Right atrium auricular region (tissue), 2 donors: ENCODE data around the gene OSBPL8. TPM values are rescaled to one million over a fixed set of nuclear protein-coding genes. Genes with fewer than 3 reads are reported as not detected.
"Not testable (repeated sequence)": the region's sequence is repeated elsewhere in the genome, so short reads cannot be mapped to it uniquely, and the experiment has no call there.

Experiments used
- DNase-seq: peaks from one replicate; pipeline ENCODE4 v3.0.0-alpha.2; 2019; ENCODE audit warnings: low spot score
- H3K27ac ChIP-seq, 2 donors: fragments of 200-600 bp; sonication (generic); 1 replicate in 1 of 2; 2 replicates in 1 of 2; pipeline ENCODE4 v1.5.1; 2016 to 2019
- H3K27me3 ChIP-seq, 2 donors: fragments of 200-600 bp; sonication (generic); one replicate each; pipeline versions ENCODE4 v1.5.1 to v1.6.0; 2017 to 2019
- H3K36me3 ChIP-seq: fragments of 200-600 bp; sonication (generic); one replicate; pipeline ENCODE4 v1.5.1; 2016
- H3K4me1 ChIP-seq, 2 donors: fragments of 200-600 bp; sonication (generic); one replicate each; pipeline versions ENCODE4 v1.5.1 to v1.6.0; 2017 to 2019
- H3K4me3 ChIP-seq, 2 donors: fragments of 200-600 bp; sonication (generic); 1 replicate in 1 of 2; 2 replicates in 1 of 2; pipeline ENCODE4 v1.5.1; 2017 to 2019; ENCODE audit warnings: mild to moderate bottlenecking in 1 of 2, moderate library complexity in 1 of 2
- H3K9me3 ChIP-seq, 2 donors: fragments of 200-600 bp; sonication (generic); one replicate each; pipeline ENCODE4 v1.5.1; 2019
- CTCF ChIP-seq, 2 donors: fragments of 200-600 bp; sonication (generic); IDR thresholded peaks; one replicate each; pipeline ENCODE4 v1.5.1; 2019; ENCODE audit warnings: antibody characterized with exemption in 2 of 2
- total RNA-seq, 2 donors: library from RNA; depleted of rRNA; stranded (reverse); fragments of >200 nt; gene quantifications; one replicate each; pipeline ENCODE4 v1.1.0, GENCODE V29; 2016

Gene OSBPL8
- total RNA-seq, 2 donors from 2014 or later = 19.7 to 23.7 TPM

GRCh38 chr12:76375470-76375869 lies 184.1 kb downstream of the OSBPL8 start:
- H3K27me3 ChIP-seq = no peaks in the 10 kb centered on the region

DNA sequence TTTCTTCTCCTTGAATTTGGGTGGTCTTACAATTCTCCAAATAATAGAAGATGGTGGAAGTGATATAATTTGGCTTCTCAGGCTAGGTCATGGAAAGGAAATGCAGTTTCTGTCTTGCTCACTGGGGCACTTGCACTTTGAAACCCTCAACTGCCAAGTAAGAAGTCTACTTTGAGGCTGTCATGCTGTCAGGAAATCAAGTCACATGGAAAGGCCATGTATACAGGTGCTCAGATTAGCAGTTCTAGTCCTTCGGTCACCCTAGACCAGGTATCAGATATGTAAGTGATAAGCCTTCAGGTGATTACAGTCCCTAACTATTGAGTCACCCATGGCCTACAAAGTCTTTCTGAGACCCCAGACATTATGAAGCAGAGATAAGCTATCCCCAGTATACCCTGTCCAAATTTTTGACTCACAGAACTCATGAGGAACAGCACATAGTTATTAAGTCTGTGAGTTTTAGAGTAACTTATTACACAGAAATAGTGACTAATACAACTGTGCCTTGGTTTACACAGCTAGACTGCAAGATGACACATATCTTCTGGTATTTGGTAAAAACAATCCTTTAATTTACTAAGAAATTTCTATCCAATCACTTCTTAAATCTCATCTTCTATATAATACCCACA lies 185.1 kb downstream of the OSBPL8 start:
- peaks cover 24% of the 10 kb centered on the region for H3K36me3 ChIP-seq
- H3K4me3 ChIP-seq = no peak overlapping the region
- no peak for TF ChIP-seq CTCF (IDR thresholded peaks at IDR 0.05)
- DNase-seq = no peak
- no peaks in the 10 kb centered on the region for H3K9me3 ChIP-seq
- no peaks in the 10 kb centered on the region for H3K27me3 ChIP-seq
- H3K4me1 ChIP-seq = no peaks in the 10 kb centered on the region
- no peak overlapping the region for H3K27ac ChIP-seq

More at GRCh38 chr12:76375470-76375869, 184.1 kb downstream of the OSBPL8 start:
- no peak overlapping the region for H3K4me3 ChIP-seq
- DNase-seq = no peak
- TF ChIP-seq CTCF (IDR thresholded peaks at IDR 0.05) = no peak
- no peaks in the 10 kb centered on the region for H3K4me1 ChIP-seq
- peaks cover 16% of the 10 kb centered on the region for H3K36me3 ChIP-seq
- no peaks in the 10 kb centered on the region for H3K9me3 ChIP-seq
- H3K27ac ChIP-seq = no peak overlapping the region

DNA sequence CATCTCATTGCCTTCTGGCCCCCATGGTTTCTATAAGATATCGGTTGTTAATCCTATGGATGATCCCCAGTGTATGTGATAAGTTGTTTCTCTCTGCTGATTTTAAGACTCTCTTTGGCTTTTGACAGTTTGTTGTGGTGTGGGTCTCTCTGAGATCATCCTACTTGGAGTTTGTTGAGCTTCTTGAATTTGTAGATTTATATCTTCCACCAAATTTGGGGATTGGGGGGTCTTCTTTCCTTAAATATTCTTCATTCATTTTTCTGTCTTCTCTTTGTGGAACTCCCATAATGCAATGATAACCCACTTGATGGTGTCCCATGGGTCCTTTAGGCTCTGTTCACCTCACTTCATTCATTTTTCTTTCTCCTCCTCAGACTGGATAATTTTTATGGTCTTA lies 191.3 kb downstream of the OSBPL8 start:
- DNase-seq = no peak
- Histone ChIP-seq H3K9me3 (no peaks in the 10 kb centered on the region), H3K27me3 (no peaks in the 10 kb centered on the region), H3K4me3 (no peak overlapping the region), H3K36me3 (peaks cover 43% of the 10 kb centered on the region), H3K27ac (no peak overlapping the region), H3K4me1 (no peaks in the 10 kb centered on the region)
- no peak for TF ChIP-seq CTCF (IDR thresholded peaks at IDR 0.05)

GRCh38 chr12:76366163-76366562 lies 193.4 kb downstream of the OSBPL8 start:
- no peak for TF ChIP-seq CTCF (IDR thresholded peaks at IDR 0.05)
- Histone ChIP-seq H3K27me3 (no peaks in the 10 kb centered on the region), H3K9me3 (no peaks in the 10 kb centered on the region), H3K4me1 (no peaks in the 10 kb centered on the region), H3K36me3 (peaks cover 39% of the 10 kb centered on the region), H3K4me3 (no peak overlapping the region), H3K27ac (no peak overlapping the region)
- DNase-seq = no peak

DNA sequence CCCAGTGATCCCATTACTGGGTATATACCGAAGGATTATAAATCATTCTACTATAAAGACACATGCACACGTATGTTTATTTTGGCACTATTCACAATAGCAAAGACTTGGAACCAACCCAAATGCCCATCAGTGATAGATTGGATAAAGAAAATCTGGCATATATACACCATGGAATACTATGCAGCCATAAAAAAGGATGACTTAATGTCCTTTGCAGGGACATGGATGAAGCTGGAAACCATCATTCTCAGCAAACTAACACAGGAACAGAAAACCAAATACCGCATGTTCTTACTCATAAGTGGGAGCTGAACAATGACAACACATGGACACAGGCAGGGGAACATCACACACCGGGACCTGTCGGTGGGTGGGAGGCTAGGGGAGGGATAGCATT lies 195.4 kb downstream of the OSBPL8 start:
- H3K9me3 ChIP-seq, H3K4me3 ChIP-seq, H3K27ac ChIP-seq, H3K4me1 ChIP-seq, DNase-seq, H3K27me3 ChIP-seq: not testable (repeated sequence)
- peaks cover 30% of the 10 kb centered on the region for H3K36me3 ChIP-seq

GRCh38 chr12:76360316-76360715 lies 199.3 kb downstream of the OSBPL8 start:
- H3K9me3 ChIP-seq = no peaks in the 10 kb centered on the region
- H3K27me3 ChIP-seq = no peaks in the 10 kb centered on the region
- no peaks in the 10 kb centered on the region for H3K4me1 ChIP-seq
- no peak for TF ChIP-seq CTCF (IDR thresholded peaks at IDR 0.05)
- DNase-seq = no peak
- H3K4me3 ChIP-seq = no peak overlapping the region
- H3K36me3 ChIP-seq = no peaks in the 10 kb centered on the region
- no peak overlapping the region for H3K27ac ChIP-seq
